Activated T-cell treated with anti-CD3 and anti-CD28 coated beads for 48 hours (primary cell): ENCODE data around the gene CNTFR.

Experiments used
- DNase-seq: peaks from one replicate; pipeline ENCODE4 v3.0.0-alpha.2; 2020; ENCODE audit warnings: low read depth

CNTFR gene

DNA sequence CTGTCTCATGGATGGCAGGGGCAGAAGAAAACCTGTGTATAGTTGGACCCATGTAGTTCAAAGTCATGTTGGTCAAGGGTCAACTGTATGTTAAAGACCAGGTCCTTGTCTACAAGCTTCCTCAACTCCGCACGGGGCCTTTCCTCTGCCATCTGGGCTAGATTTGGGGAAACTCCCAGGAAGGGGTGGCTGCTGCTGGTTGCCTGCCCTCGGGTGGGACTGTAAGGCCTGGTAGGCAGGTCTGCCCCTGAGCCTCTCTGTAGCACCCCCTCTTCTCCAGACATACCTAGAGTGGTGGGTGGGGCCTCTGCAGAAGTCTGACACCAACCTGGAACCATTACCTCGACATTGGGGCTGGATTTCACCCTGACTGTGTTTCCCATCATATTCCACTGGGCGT, 82.0 kb downstream of the CNTFR start:
- DNase-seq, result no peak

DNA sequence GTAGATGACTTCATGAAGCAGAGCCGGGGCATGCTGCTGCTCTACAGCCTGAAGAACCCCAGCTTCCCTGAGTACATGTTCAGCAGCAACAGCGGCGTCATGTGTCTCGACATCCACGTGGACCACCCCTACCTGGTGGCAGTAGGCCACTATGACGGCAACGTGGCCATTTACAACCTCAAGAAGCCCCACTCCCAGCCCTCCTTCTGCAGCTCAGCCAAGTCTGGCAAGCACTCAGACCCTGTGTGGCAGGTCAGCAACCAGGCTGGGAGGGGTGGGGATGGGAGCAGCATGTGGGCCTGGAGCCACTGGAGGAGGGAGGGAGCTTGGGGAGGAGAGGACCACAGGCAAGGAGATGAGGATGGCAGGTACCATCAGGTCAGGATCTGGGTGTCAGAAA, 82.9 kb downstream of the CNTFR start:
- no peak for DNase-seq

DNA sequence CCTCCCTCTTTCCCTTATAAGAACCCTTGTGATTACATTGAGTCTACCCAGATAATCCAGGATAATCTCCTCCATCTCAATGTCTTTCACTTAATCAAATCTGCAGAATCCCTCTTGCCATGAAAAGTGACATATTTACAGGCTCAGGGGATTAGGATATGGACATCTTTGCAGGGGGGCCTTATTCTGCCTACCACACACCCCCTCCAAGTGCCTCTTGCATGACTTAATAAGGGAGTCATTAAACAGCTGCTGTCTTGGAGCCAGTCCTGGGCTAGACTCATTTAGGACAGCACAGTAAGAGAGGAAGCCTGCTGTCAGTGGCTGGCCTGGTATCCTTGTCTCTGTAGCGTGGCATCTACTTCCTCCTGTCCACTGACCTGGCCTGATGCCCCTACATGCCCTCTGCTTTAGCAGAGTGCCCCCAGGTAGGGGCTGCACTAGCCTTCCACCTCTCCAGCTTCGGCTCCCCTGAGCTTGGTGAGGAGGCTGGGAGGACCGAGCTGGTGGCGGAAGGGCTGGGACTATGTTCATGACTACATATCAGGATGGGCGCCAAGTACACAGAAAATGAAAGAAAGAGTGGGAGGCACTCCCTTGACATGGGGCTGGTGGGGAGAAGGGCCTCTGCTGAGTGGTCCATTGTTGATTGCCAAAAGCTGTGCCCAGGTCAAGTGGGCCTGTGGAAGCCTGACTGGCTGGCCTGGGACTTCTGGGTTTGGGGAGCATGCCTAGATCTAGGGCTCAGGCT, 84.0 kb downstream of the CNTFR start:
- no peak for DNase-seq

DNA sequence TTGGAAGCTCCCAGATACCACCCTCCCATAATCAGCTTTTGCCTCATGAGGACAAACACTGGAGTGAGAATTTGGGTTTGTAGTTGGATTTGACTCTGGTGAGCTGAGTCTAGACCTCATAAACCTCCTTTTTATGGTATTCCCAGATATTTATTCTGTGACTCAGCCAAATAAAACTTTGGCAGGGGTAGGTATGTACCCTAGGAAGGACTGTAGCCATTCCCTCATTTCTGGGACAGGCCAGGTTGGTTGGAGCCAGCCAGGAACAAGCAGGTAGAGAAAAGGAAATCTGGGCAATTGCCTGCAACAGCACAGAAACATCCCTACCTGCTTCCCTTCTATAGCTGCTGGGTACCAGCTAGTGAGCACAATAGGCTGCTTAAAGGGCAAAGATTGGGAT, 86.1 kb downstream of the CNTFR start:
- DNase-seq, result no peak

DNA sequence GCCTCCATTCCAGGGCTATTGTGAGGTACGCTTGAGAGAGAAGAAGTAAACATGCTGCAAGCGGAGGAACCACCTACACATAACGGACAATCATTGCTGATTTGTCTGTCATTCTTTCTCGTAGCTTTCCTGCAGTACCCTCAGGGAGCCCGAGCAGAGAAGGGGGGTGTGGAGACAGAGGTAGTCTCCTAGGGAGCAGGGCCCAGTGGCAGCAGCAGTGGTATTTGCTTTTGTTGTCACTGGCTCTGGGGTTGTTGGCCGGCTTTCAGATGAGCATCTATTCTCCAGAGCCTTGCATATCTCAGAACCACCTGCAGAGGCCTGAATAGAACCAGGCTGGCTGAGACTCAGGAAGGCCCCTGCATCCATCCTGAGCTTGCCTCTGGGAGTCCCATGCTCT, 86.6 kb downstream of the CNTFR start:
- no peak for DNase-seq

DNA sequence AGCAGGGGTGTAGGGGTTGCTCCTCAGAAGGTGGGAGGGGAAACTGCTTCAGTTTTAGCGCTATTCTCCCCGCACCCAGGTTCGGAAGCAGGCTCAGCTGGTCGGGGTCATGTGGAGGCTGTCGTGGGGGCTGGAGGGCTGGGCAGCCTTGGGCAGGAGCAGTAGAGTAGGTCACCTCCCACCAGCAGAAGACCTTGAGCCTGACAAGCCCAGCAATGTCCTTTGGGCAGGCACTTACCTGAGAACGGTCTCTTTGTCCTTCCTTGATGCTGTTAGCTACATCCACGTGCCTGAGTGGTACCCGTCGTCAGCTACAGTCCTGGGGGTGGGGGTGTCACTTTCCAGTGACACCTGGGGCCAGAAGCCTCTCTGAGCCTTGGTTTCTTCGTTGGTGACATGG, 87.1 kb downstream of the CNTFR start:
- DNase-seq, result no peak

DNA sequence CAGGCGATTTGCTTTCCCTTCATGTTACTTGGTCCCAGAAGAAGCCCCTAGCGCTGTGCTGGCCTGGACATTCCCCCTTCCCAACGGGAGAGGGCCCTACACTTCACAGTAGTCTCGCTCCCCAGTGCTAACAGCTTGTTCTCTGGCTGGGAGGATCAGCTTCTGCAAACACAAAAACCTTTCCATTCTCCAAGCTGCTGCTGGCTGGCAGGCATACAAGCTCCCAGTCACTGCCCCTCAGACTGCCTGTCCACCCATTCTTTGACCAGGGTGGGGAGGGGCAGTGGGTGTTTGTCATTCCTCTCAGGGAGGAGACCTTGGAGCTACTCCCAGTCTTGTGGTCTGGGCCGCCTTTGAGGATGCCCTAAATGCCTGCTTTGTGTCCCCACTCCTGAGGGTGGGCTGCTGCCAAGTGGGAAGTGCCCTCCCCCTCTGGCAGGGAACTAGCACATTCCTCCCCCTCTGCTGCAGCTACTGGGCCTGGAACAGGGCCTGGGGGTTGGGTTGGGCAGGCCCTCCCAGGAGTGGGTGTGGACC, 87.6 kb downstream of the CNTFR start:
- no peak for DNase-seq
